ENCODE measurements around the gene RNF10.

RNF10 gene

GRCh38 chr12:120574106-120574505 is 40.0 kb downstream of the RNF10 start:
- H3K9me3 ChIP-seq (ENCODE audit: control insufficient read depth in 2 of 2, low read length in 2 of 2): no peaks in the 10 kb centered on the region
- no peak overlapping the region for H3K27ac ChIP-seq (ENCODE audit: low read depth in 2 of 2, low read length in 2 of 2)
- H3K27me3 ChIP-seq (ENCODE audit: control insufficient read depth in 2 of 2, insufficient read depth in 2 of 2, low read length in 2 of 2): no peaks in the 10 kb centered on the region
- H3K4me1 ChIP-seq (ENCODE audit: control insufficient read depth in 2 of 2, insufficient read depth in 2 of 2, low read length in 2 of 2): no peaks in the 10 kb centered on the region
- no peak overlapping the region for H3K4me3 ChIP-seq (ENCODE audit: low read length in 2 of 2)
- peaks cover 78 to 89% of the 10 kb centered on the region in 2 donors for H3K36me3 ChIP-seq (ENCODE audit: control insufficient read depth in 2 of 2, insufficient read depth in 2 of 2, low read length in 2 of 2)
- H3K9ac ChIP-seq (ENCODE audit: low read depth in 1 of 2, low read length in 2 of 2): no peak overlapping the region

- Histone ChIP-seq H3K9ac (ENCODE audit: low read depth in 1 of 2, low read length in 2 of 2) (no peak overlapping the region), H3K4me1 (ENCODE audit: control insufficient read depth in 2 of 2, insufficient read depth in 2 of 2, low read length in 2 of 2) (peaks cover 16 to 18% of the 10 kb centered on the region in 2 donors), H3K27me3 (ENCODE audit: control insufficient read depth in 2 of 2, insufficient read depth in 2 of 2, low read length in 2 of 2) (no peaks in the 10 kb centered on the region), H3K4me3 (ENCODE audit: low read length in 2 of 2) (no peak overlapping the region), H3K27ac (ENCODE audit: low read depth in 2 of 2, low read length in 2 of 2) (no peak overlapping the region), H3K36me3 (ENCODE audit: control insufficient read depth in 2 of 2, insufficient read depth in 2 of 2, low read length in 2 of 2) (peaks cover 49 to 54% of the 10 kb centered on the region in 2 donors), H3K9me3 (ENCODE audit: control insufficient read depth in 2 of 2, low read length in 2 of 2) (no peaks in the 10 kb centered on the region)
These were observed 45.0 kb downstream of the RNF10 start for GRCh38 chr12:120579179-120579578.

GRCh38 chr12:120580787-120581723 is 46.9 kb downstream of the RNF10 start, which contains the start of gene POP5:
Gene POP5, minus strand, starts transcription at chr12:120581402. Its CDS starts 40 bp downstream, at chr12:120581362.
- peak within 1 kb of the TSS; percentile 85 to 99 for H3K4me3 ChIP-seq (ENCODE audit: low read length in 2 of 2)
- peaks cover 34 to 37% of the 10 kb centered on the region in 2 donors for H3K36me3 ChIP-seq (ENCODE audit: control insufficient read depth in 2 of 2, insufficient read depth in 2 of 2, low read length in 2 of 2)
- peak within 1 kb of the TSS; percentile 66 to 81 for H3K27ac ChIP-seq (ENCODE audit: low read depth in 2 of 2, low read length in 2 of 2)
- H3K9me3 ChIP-seq (ENCODE audit: control insufficient read depth in 2 of 2, low read length in 2 of 2): no peaks in the 10 kb centered on the region
- peak within 1 kb of the TSS; percentile 88 to 90 for H3K9ac ChIP-seq (ENCODE audit: low read depth in 1 of 2, low read length in 2 of 2)
- peaks cover 16 to 22% of the 10 kb centered on the region in 2 donors for H3K4me1 ChIP-seq (ENCODE audit: control insufficient read depth in 2 of 2, insufficient read depth in 2 of 2, low read length in 2 of 2)
- no peaks in the 10 kb centered on the region for H3K27me3 ChIP-seq (ENCODE audit: control insufficient read depth in 2 of 2, insufficient read depth in 2 of 2, low read length in 2 of 2)

- no peaks in the 10 kb centered on the region for H3K9me3 ChIP-seq (ENCODE audit: control insufficient read depth in 2 of 2, low read length in 2 of 2)
- H3K27ac ChIP-seq (ENCODE audit: low read depth in 2 of 2, low read length in 2 of 2): peak overlapping the region in 1 of 2 donors; percentile 7
- H3K4me1 ChIP-seq (ENCODE audit: control insufficient read depth in 2 of 2, insufficient read depth in 2 of 2, low read length in 2 of 2): peaks cover 16 to 22% of the 10 kb centered on the region in 2 donors
- no peaks in the 10 kb centered on the region for H3K27me3 ChIP-seq (ENCODE audit: control insufficient read depth in 2 of 2, insufficient read depth in 2 of 2, low read length in 2 of 2)
- H3K4me3 ChIP-seq (ENCODE audit: low read length in 2 of 2): peak overlapping the region; percentile 85 to 99
- peaks cover 25 to 27% of the 10 kb centered on the region in 2 donors for H3K36me3 ChIP-seq (ENCODE audit: control insufficient read depth in 2 of 2, insufficient read depth in 2 of 2, low read length in 2 of 2)
- peak overlapping the region; percentile 66 to 68 for H3K9ac ChIP-seq (ENCODE audit: low read depth in 1 of 2, low read length in 2 of 2)
These were observed 47.8 kb downstream of the RNF10 start for GRCh38 chr12:120581998-120582397.

- no peaks in the 10 kb centered on the region for H3K9me3 ChIP-seq (ENCODE audit: control insufficient read depth in 2 of 2, low read length in 2 of 2)
- H3K9ac ChIP-seq (ENCODE audit: low read depth in 1 of 2, low read length in 2 of 2): no peak overlapping the region
- H3K27me3 ChIP-seq (ENCODE audit: control insufficient read depth in 2 of 2, insufficient read depth in 2 of 2, low read length in 2 of 2): no peaks in the 10 kb centered on the region
- peaks cover 16 to 22% of the 10 kb centered on the region in 2 donors for H3K4me1 ChIP-seq (ENCODE audit: control insufficient read depth in 2 of 2, insufficient read depth in 2 of 2, low read length in 2 of 2)
- H3K27ac ChIP-seq (ENCODE audit: low read depth in 2 of 2, low read length in 2 of 2): no peak overlapping the region
- peaks cover 11 to 12% of the 10 kb centered on the region in 2 donors for H3K36me3 ChIP-seq (ENCODE audit: control insufficient read depth in 2 of 2, insufficient read depth in 2 of 2, low read length in 2 of 2)
- peak overlapping the region in 1 of 2 donors; percentile 52 for H3K4me3 ChIP-seq (ENCODE audit: low read length in 2 of 2)
These were observed 49.4 kb downstream of the RNF10 start for GRCh38 chr12:120583478-120584030.

- Histone ChIP-seq H3K4me3 (ENCODE audit: low read length in 2 of 2) (peak overlapping the region; percentile 54 to 56), H3K27me3 (ENCODE audit: control insufficient read depth in 2 of 2, insufficient read depth in 2 of 2, low read length in 2 of 2) (no peaks in the 10 kb centered on the region), H3K27ac (ENCODE audit: low read depth in 2 of 2, low read length in 2 of 2) (peak overlapping the region in 1 of 2 donors; percentile 21), H3K9ac (ENCODE audit: low read depth in 1 of 2, low read length in 2 of 2) (peak overlapping the region; percentile 32 to 55), H3K36me3 (ENCODE audit: control insufficient read depth in 2 of 2, insufficient read depth in 2 of 2, low read length in 2 of 2) (peaks cover 2% of the 10 kb centered on the region in 2 donors), H3K9me3 (ENCODE audit: control insufficient read depth in 2 of 2, low read length in 2 of 2) (no peaks in the 10 kb centered on the region), H3K4me1 (ENCODE audit: control insufficient read depth in 2 of 2, insufficient read depth in 2 of 2, low read length in 2 of 2) (peaks cover 16 to 22% of the 10 kb centered on the region in 2 donors)
These were observed 50.4 kb downstream of the RNF10 start for GRCh38 chr12:120584343-120585149.

- peaks cover 16 to 25% of the 10 kb centered on the region in 2 donors for H3K4me1 ChIP-seq (ENCODE audit: control insufficient read depth in 2 of 2, insufficient read depth in 2 of 2, low read length in 2 of 2)
- no peak overlapping the region for H3K9ac ChIP-seq (ENCODE audit: low read depth in 1 of 2, low read length in 2 of 2)
- no peak overlapping the region for H3K27ac ChIP-seq (ENCODE audit: low read depth in 2 of 2, low read length in 2 of 2)
- H3K9me3 ChIP-seq (ENCODE audit: control insufficient read depth in 2 of 2, low read length in 2 of 2): no peaks in the 10 kb centered on the region
- no peaks in the 10 kb centered on the region for H3K36me3 ChIP-seq (ENCODE audit: control insufficient read depth in 2 of 2, insufficient read depth in 2 of 2, low read length in 2 of 2)
- H3K4me3 ChIP-seq (ENCODE audit: low read length in 2 of 2): no peak overlapping the region
- no peaks in the 10 kb centered on the region for H3K27me3 ChIP-seq (ENCODE audit: control insufficient read depth in 2 of 2, insufficient read depth in 2 of 2, low read length in 2 of 2)
These were observed 52.0 kb downstream of the RNF10 start for GRCh38 chr12:120586206-120586605.

- Histone ChIP-seq H3K27ac (ENCODE audit: low read depth in 2 of 2, low read length in 2 of 2) (no peak overlapping the region), H3K9me3 (ENCODE audit: control insufficient read depth in 2 of 2, low read length in 2 of 2) (no peaks in the 10 kb centered on the region), H3K27me3 (ENCODE audit: control insufficient read depth in 2 of 2, insufficient read depth in 2 of 2, low read length in 2 of 2) (no peaks in the 10 kb centered on the region), H3K4me3 (ENCODE audit: low read length in 2 of 2) (no peak overlapping the region), H3K36me3 (ENCODE audit: control insufficient read depth in 2 of 2, insufficient read depth in 2 of 2, low read length in 2 of 2) (no peaks in the 10 kb centered on the region), H3K9ac (ENCODE audit: low read depth in 1 of 2, low read length in 2 of 2) (no peak overlapping the region), H3K4me1 (ENCODE audit: control insufficient read depth in 2 of 2, insufficient read depth in 2 of 2, low read length in 2 of 2) (peaks cover 16 to 27% of the 10 kb centered on the region in 2 donors)
These were observed 52.7 kb downstream of the RNF10 start for GRCh38 chr12:120586860-120587259.

GRCh38 chr12:120588371-120588770 is 54.2 kb downstream of the RNF10 start:
- Histone ChIP-seq H3K27me3 (ENCODE audit: control insufficient read depth in 2 of 2, insufficient read depth in 2 of 2, low read length in 2 of 2) (no peaks in the 10 kb centered on the region), H3K4me3 (ENCODE audit: low read length in 2 of 2) (no peak overlapping the region), H3K27ac (ENCODE audit: low read depth in 2 of 2, low read length in 2 of 2) (no peak overlapping the region), H3K4me1 (ENCODE audit: control insufficient read depth in 2 of 2, insufficient read depth in 2 of 2, low read length in 2 of 2) (peaks cover 10 to 22% of the 10 kb centered on the region in 2 donors), H3K9me3 (ENCODE audit: control insufficient read depth in 2 of 2, low read length in 2 of 2) (no peaks in the 10 kb centered on the region), H3K36me3 (ENCODE audit: control insufficient read depth in 2 of 2, insufficient read depth in 2 of 2, low read length in 2 of 2) (no peaks in the 10 kb centered on the region), H3K9ac (ENCODE audit: low read depth in 1 of 2, low read length in 2 of 2) (no peak overlapping the region)

Data from mucosa of rectum (tissue), 2 donors.